Measurements from ENCODE around the gene SS18L1.

SS18L1 gene

DNA sequence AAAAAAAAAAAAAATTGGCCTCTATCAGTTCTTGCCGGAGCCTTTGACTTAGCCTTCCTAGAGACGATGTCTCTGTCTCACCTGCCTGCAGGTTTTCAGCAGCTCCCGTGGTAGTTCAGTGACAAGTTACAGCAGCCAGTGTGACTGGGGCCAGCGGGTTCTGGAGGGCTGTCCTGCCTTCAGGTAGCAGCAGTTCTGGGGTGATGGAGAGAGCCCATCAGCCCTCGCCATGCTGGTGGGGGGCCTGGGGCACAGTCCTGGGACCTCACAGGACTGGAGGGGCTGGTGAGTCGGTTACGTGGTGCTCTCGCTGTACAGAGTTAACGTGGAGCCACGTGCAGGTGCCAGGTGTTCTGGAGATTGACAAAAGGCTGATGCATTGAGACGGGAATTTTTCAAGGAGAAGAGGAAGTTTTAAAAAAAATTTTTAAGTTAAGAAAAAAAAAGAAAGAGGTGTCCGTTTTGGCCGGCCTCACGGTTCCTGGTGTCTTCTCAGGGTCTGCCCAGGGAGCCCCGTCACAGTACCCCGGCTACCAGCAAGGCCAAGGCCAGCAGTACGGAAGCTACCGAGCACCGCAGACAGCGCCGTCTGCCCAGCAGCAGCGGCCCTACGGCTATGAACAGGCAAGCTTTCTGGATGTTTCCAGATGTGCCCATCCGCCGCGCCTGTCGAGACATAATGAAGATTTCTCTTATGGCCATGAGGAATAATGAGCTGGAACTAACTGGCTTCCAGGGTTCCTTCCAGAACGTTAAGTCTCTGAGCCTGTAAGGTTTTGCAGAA, 30.6 kb downstream of the SS18L1 start:
- no peak for DNase-seq (ENCODE audit: low spot score)

GRCh38 chr20:62174870-62175624, 31.5 kb downstream of the SS18L1 start:
- DNase-seq (ENCODE audit: low spot score): no peak

- no peak for DNase-seq (ENCODE audit: low spot score)
These were observed 32.1 kb downstream of the SS18L1 start for GRCh38 chr20:62175711-62176110.

- no peak for DNase-seq (ENCODE audit: low spot score)
These were observed 33.3 kb downstream of the SS18L1 start for GRCh38 chr20:62176866-62177265.

DNA sequence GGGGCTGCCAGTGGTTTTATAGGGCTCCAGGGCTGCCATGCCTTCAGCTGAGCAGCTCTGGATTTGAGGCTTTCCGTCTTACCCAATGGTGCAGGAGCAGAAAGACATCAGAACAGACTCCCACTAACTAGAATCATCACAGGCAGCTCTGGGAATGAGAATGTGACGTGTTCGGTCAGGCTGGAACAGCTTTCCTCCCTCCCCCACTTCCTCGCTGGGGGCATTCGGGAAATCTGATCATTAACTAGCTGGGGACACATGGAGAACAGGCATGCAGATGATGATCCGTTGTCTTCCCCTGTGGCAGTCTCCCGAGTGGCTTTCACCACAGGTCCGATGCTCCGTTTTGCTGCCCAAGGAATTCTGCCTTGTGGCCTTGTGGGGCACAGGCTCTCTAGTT, 33.7 kb downstream of the SS18L1 start:
- DNase-seq (ENCODE audit: low spot score): no peak

- DNase-seq (ENCODE audit: low spot score): no peak
These were observed 35.0 kb downstream of the SS18L1 start for GRCh38 chr20:62178316-62179161.

DNA sequence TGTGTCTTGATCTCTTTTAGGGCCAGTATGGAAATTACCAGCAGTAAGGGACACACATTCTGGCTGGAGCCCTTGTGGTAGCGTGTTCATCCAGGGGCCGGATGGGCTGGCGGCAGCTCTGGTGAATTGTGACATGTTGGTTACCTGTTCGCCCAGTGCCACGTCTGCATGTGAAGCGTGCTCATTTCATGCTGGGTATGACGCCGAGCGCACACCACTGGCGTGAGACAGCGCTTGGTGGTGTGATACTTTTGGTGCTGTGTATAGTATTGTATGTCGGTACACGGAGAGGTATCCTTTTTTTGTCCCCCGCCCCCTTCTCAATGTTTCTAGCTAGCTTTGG, 35.6 kb downstream of the SS18L1 start:
- no peak for DNase-seq (ENCODE audit: low spot score)

GRCh38 chr20:62181808-62182207, 38.2 kb downstream of the SS18L1 start:
- no peak for DNase-seq (ENCODE audit: low spot score)

GRCh38 chr20:62182469-62183425, 39.2 kb downstream of the SS18L1 start, which contains the start of gene MTG2:
MTG2 (plus strand) TSS chr20:62183028; CDS start chr20:62193421, 10,393 bp downstream.
- DNase-seq (ENCODE audit: low spot score): peak; percentile 100

GRCh38 chr20:62183426-62184142, 40.0 kb downstream of the SS18L1 start:
- DNase-seq (ENCODE audit: low spot score): no peak

DNA sequence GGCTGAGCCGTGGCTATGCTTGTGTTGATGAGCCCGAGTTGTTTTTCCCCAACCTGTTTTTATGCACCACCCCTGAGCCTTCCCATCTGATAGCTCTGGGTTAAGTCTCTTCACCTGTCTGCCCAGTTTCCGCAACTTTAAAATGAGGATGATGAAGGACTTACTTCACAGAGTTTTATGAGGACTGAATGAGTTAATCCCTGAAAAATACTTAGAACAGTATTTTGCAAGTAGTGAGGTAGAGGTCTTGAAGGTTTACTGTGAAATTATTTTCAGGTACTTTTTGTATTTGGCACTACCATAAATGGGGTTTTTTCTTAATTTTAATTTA, 42.5 kb downstream of the SS18L1 start:
- no peak for DNase-seq (ENCODE audit: low spot score)

DNA sequence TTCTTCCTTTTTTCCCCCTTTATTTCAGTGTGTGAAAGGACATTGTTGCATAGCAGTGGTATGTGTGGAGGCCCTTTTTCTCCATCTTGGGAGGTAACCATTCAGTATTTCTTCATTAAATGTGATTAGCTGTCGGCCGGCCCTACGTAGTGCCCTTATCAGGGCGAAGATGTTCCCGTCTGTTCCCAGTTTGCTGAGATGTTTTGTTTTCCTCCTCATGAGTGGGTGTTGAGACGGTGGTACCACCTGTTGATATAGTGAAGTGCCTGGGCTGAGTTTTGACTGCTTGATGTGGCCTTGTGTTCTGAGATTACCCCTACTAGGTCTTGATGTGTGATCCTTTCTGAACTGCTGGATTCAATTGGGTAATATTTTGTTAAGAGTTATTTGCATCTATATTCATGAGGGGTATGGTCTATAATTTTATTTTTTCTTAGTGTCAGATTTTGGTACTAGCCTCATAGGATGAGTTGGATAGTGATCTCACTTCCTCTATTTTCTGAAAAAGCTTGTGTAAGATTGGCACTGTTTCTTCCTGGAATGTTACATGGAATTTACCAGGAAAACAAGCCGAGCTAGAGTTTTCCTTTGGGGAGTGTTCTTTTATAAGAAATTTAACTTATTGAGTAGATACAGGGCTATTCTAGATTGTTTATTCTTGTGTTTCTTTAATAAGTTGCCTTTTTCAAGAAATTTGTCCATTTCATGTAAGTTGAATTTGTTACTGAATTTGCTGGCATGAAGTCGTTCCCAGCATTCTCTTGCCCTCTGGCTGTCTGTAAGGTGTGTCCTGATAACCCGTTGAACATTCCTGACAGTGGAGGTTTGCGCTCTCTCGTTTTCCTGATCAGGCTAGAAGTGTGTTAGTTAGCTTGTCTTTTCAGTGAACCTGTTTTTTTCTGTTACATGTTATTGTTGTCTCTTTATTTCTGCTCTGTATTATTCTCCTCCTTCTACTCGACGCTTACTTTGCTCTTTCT, 43.6 kb downstream of the SS18L1 start:
- no peak for DNase-seq (ENCODE audit: low spot score)

- no peak for DNase-seq (ENCODE audit: low spot score)
These were observed 47.3 kb downstream of the SS18L1 start for GRCh38 chr20:62190639-62191411.

- DNase-seq (ENCODE audit: low spot score): no peak
These were observed 48.4 kb downstream of the SS18L1 start for GRCh38 chr20:62191781-62192559.

GRCh38 chr20:62192635-62193034, 49.1 kb downstream of the SS18L1 start:
- no peak for DNase-seq (ENCODE audit: low spot score)

DNA sequence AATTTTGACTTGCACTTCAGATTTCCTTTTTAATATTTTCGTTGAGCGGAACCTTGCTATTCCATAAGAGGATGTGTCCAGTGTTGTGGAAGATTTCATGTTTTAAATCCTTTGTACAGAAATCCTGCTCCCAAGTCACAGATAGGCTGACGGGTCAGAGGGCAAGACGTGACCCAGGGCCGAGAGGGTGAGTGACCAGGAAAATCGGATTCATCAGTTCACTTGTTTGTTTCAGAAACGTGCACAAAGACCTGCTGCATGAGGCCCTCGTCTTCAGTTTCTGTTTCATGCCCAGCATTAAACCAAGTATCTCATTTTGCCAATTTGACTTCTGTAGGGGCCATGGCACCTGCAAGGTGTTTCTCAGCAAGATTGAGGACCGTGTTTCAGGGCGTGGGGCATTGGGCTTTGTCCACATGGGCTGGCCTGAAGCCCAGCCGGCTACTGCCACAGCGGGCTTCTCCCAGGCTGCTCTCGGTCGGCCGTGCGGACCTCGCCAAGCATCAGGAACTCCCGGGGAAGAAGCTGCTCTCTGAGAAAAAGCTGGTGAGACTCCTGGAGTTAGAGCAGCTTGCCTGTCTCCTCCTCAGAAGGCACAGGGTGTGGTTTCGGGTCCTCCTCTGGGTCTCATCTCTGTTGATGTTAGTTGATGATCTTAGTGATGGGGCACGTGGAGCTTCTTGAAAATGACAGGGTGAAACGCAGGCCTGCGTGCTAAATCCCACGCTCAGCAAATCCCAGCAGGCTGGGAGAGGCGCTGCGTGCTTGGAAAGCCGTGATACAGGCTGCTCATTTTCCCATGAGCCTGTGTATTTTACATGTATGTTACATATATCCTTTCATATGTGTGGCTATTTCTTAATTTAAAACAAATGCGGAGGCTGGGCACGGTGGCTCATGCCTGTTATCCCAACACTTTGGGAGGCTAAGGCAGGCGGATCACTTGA, 49.8 kb downstream of the SS18L1 start:
- no peak for DNase-seq (ENCODE audit: low spot score)

GRCh38 chr20:62195075-62195405, 51.5 kb downstream of the SS18L1 start:
- no peak for DNase-seq (ENCODE audit: low spot score)
